NCI-H2227 (cell line): ENCODE results near the gene AGAP4.
"Not testable (repeated sequence)": the region's sequence is repeated elsewhere in the genome, so short reads cannot be mapped to it uniquely, and the experiment has no call there.

Experiments
- DNase-seq: peaks from one replicate; lab custom pipeline; 2025; ENCODE audit not compliant: unreplicated experiment; lab: John Stamatoyannopoulos, UW

AGAP4 gene

GRCh38 chr10:45847400-45847799 is at the start of gene AGAP4:
TSS of gene AGAP4 (minus strand) at chr10:45847500. CDS start at chr10:45847347, 153 bp downstream.
- DNase-seq = not testable (repeated sequence)

GRCh38 chr10:45890721-45891120 is 43.4 kb upstream of the AGAP4 start:
- not testable (repeated sequence) for DNase-seq

DNA sequence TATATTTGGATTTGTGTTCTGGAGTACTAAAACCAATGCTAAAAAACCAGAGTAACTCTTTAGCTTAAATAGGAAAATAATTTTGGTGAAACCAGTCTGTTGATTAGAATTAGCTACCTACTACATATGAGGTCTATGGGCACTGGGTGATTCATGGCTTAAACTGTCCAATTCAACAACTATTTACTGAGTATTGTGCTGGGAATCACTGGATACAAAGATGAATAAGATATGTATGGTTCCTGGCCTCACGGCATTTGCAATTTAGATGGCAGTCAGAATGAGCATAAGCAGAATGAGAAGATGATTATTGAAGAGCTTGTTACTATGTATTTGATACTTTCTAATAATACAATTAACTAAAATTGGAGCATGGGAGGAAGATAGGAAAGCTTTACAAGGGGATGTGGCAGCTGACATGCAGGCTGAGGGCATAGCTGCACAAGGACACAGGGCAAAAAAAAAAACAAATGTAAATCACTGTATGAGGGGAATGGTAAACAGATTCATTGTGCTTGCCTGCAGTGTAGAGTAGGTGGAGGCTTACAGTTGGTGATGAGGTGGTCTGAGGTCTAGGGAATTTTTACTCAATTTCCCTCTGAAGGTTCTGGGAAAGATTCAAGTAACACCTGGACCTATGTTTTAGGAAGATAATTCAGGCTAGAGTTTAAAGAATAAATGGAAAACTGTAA is 42.4 kb upstream of the AGAP4 start:
- not testable (repeated sequence) for DNase-seq

DNA sequence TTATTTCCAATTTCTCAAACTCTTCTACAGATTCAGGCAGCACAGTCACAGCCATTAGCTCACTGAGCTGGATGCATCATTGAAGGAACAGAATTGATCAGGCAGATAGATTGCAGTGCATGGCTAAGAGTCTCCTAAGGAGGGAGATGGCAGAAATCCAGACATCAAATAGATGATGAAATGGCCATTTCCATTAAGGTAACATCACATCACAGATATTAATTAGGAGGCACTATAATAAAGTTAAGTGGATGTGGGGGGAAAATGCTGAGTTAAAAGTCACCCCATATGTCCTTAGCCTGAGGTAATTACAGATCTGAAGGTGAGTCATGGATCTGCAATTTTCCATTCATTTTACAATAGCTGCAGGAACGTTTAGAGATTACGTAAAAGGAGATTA is 35.6 kb upstream of the AGAP4 start:
- not testable (repeated sequence) for DNase-seq

DNA sequence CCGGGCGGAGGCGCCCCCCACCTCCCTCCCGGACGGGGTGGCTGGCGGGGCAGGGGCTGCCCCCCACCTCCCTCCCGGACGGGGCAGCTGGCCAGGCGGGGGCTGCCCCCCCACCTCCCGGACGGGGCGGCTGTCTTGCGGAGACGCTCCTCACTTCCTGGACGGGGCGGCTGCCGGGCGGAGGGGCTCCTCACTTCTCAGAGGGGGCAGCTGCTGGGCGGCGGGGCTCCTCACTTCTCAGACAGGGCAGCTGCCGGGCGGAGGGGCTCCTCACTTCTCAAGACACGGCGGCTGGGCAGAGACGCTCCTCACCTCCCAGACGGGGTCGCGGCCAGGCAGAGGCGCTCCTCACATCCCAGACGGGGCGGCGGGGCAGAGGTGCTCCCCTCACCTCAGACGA is 18.1 kb upstream of the AGAP4 start:
- not testable (repeated sequence) for DNase-seq

DNA sequence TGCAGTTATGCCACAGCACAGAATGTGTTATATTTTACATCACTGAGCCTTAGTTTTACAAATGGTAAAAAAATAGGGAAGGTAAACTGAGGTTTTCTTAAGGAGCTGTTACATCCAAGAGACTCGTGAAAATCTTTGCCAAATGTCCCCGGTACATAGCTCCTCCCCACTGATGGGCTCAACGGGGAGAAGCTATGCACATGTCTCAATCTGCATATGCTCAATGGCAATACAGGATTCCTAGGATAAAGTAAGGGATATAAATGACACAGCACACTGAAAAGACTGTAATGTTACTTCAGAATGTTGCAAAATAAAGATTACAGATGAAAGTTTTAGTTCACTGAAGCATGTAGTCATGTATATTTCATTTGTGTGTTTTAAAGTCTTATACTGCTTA is 17.0 kb upstream of the AGAP4 start:
- not testable (repeated sequence) for DNase-seq

DNA sequence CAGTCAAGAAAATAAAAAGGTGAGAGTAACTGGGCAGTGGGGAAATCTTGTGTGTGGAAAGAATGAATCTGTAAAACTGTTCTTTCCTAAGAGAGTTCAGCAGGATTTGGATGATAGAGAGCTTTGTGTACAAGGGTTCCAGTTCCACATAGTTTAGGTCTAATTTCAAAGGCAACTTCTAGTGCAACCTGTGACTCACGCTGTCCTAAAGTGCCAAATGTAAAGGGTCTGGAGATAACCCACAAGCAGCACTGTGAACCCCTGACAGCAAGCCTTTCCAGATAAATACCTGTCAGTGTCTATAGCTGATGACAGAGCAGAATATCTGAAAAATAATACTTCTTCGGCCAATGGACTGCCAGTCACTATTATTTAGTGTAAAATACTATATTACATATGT is 16.3 kb upstream of the AGAP4 start:
- DNase-seq = not testable (repeated sequence)

DNA sequence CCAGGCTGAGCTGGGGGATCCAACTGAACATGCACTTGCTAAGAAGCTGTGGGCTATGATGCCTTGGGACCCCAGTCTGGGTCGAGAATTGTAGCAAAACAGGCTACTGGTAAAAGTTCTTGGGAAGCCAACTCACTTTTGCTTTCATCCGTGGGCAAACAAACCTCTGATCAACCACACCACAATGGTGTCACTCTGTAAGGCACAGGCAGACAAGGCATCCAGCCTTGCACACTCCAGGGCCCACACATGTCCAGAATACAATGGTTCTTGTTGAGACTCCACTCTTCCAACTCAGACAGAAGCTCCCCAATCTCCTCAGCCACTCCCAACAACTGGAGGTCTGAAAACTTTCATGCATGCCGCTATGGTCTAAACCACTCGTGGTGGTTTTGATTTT is 10.6 kb upstream of the AGAP4 start:
- DNase-seq = not testable (repeated sequence)

GRCh38 chr10:45848467-45848866 is 1.2 kb upstream of the AGAP4 start:
- not testable (repeated sequence) for DNase-seq

- DNase-seq = not testable (repeated sequence)
Observed at GRCh38 chr10:45822918-45823317, 24.4 kb downstream of the AGAP4 start.

DNA sequence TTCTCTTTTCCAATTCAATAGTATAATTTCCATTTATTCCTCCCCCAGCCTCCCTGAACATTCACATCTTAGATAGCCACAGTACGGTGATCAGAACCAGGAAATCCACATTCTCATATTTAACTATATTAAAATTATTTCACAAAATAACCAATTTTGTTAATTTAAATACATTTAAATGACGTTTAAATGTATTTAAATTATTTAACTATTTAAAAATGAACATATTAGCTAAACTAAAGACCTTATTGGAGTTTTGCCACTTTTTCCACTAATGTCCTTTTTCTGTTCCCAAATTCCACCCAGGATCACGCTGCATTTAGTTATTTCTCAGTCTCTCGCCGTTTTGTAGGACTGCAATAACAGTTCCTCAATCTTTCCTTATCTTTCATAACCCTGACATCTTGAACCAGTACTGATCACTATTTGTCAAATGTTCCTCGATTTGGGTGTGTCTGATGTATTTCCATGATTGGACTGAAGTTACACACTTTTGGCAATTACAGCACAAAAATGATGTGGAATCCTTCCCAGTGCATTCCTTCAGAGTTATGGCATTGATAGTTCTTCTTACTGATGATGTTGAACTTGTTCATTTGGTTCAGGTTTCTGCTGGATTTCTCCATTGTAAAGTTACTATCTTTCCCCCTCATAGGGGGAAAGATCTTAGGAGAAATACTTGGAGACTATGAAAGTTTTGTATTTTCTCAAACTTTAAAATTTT is 27.0 kb downstream of the AGAP4 start:
- DNase-seq = not testable (repeated sequence)

DNA sequence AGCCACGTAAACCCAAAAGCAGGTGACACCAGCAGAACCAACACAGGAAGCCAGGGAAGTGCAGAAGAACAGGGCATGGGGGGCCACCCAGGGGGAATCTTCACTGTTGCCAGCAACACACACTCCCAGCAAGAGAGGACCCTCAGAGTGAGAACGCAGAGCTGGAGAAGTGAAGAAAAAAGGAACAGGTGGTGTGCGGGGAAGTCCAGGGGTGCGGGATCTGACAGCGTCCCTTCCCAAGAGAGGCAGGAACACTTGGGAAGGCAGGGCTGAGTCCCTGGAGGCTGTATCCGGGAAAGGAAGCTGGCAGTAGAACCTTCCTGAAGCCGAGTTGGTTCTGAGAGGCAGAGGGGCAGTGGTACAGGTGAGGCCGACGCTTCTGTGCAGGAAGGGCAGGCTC is 27.7 kb downstream of the AGAP4 start:
- DNase-seq = no peak

DNA sequence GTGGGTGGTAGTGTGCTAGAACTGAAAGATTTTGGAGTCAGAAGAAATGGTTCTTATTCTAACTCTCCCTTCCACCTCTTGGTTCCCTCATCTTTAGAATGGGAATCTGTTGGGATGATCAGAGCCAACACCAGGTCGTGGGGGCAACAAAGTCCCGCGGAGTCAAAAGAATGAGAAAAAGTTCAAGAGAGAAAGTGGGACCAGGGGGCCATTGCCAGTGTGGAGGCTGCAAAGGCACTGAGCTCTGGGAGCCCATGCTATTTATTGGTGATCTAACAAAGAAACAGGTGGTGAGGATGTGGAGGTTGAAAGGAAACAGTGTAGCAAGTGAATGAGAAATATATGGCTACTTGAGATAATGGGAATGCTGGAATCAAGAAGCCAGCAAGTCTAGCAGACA is 29.4 kb downstream of the AGAP4 start:
- no peak for DNase-seq

GRCh38 chr10:45817130-45817859 is 30.0 kb downstream of the AGAP4 start:
- no peak for DNase-seq

DNA sequence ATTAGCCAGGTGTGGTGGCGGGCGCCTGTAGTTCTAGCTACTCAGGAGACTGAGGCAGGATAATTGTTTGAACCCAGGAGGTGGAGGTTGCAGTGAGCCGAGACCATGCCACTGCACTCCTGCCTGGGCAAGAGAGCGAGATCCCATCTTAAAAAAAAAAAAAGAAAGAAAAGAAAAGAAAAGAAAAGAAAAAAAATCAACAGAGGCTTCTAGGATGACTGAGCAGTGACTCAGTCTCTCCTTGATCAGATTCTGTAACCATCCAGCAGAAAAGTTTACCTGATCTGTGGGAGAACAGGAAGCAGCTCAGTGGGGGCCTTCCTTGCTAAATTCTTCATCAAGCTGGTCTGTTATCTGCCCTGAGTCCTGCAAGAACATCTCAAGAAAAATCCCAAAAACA is 33.2 kb downstream of the AGAP4 start:
- not testable (repeated sequence) for DNase-seq

DNA sequence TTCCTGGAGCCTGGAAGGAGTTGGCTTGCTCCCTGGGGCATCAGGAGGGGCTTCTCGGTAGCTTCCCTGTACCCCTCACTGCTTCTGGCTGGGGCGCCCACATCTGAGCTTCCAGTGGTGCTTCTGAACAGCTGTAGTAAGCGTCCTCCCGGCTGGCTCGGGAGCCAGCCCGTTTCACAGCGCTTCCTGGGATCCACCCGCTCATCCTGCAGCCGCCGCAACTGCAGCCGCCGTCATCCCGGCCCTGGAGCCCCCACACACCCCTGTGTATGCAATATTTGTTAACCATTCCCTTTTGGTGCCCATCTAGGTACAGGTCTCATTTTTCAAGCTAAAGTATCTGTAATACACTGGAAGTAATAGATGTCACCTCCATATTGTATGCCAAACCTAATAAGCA is 34.3 kb downstream of the AGAP4 start:
- DNase-seq = not testable (repeated sequence)

DNA sequence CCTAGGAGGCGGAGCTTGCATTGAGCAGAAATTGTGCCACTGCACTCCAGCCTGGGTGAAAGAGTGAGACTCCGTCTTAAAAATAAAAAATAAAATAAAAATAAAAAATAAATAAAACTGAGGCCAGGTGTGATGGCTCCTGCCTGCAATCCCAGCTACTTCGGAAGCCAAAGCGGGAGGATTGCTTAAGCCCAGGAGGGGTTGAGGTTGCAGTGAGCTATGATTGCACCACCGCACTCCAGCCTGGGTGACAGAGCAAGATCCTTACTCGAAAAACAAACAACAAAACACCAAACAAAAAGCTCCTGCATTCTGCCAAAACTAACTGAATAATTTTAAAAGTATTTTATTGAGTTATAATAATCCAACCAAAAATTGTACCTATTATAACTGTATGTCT is 36.2 kb downstream of the AGAP4 start:
- no peak for DNase-seq

- no peak for DNase-seq
Observed at GRCh38 chr10:45809837-45810236, 37.5 kb downstream of the AGAP4 start.

GRCh38 chr10:45804996-45805395 is 42.3 kb downstream of the AGAP4 start:
- DNase-seq = not testable (repeated sequence)

- not testable (repeated sequence) for DNase-seq
Observed at GRCh38 chr10:45803060-45804010, 44.0 kb downstream of the AGAP4 start.

DNA sequence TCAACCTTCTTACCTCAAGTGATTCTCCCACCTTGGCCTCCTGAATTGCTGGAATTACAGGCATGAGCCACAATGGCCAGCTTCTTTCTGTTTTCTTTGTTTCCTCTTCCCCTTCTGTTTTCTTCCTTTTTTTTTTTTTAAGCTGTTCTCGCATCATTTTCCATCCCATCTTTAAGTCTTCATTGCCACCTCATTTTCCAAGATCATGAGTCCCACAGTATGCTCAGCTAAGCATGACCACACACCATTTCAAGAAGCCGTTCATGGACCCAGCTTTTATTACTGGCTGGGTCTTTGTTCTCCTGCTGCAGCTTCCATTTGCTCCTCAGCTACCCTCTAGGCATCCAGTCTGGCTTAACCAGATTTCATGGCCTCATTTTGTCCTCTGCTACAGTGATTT is 52.5 kb downstream of the AGAP4 start:
- DNase-seq = not testable (repeated sequence)
